OCI-LY1 (cell line): ENCODE data around the gene CYGB.

Source experiments
- CTCF ChIP-seq: fragments of 200-600 bp; sonication (generic), shearing (Covaris generic); IDR thresholded peaks from 2 replicates; pipeline ENCODE4 v1.5.1; 2017; ENCODE audit warnings: mild to moderate bottlenecking, antibody characterized with exemption, low read length, moderate library complexity, mixed read lengths
- EZH2 ChIP-seq: fragments of 200-600 bp; sonication (generic), shearing (Covaris generic); IDR thresholded peaks from 2 replicates; pipeline ENCODE4 v1.8.0; 2017; ENCODE audit warnings: borderline replicate concordance, mixed run types, mild to moderate bottlenecking, antibody characterized with exemption, low read length, moderate library complexity, mixed read lengths

- TF ChIP-seq CTCF: no peak
- TF ChIP-seq EZH2: no peak
Observed at GRCh38 chr17:76585033-76585648, 47.6 kb upstream of the CYGB start.
